SJCRH30 (cell line): ENCODE data around the gene CDHR3. TPM values are rescaled to one million over a fixed set of nuclear protein-coding genes. Genes with fewer than 3 reads are reported as not detected.

ENCODE experiments used
- DNase-seq, 2 experiments: peaks; one replicate each; pipeline ENCODE4 v3.0.0-alpha.2; 2015 to 2020
- H3K27ac ChIP-seq: fragments of 250-450 bp; sonication (Bioruptor Pico); 2 replicates; pipeline ENCODE4 v1.5.1; 2020; ENCODE audit warnings: mild to moderate bottlenecking, moderate library complexity
- H3K27me3 ChIP-seq: fragments of 250-450 bp; sonication (Bioruptor Pico); 2 replicates; pipeline ENCODE4 v1.5.1; 2020; ENCODE audit warnings: mild to moderate bottlenecking, moderate library complexity
- H3K36me3 ChIP-seq: fragments of 250-450 bp; sonication (Bioruptor Pico); 2 replicates; pipeline ENCODE4 v1.5.1; 2020; ENCODE audit warnings: mild to moderate bottlenecking, moderate library complexity
- H3K4me1 ChIP-seq: fragments of 250-450 bp; sonication (Bioruptor Pico); 2 replicates; pipeline ENCODE4 v1.5.1; 2020; ENCODE audit warnings: mild to moderate bottlenecking, moderate library complexity
- H3K4me3 ChIP-seq: fragments of 250-450 bp; sonication (Bioruptor Pico); 2 replicates; pipeline ENCODE4 v1.5.1; 2020; ENCODE audit warnings: mild to moderate bottlenecking, moderate library complexity
- H3K9me3 ChIP-seq: fragments of 250-450 bp; sonication (Bioruptor Pico); replicated peaks from 2 replicates; pipeline ENCODE4 v1.5.1; 2020; ENCODE audit warnings: mild to moderate bottlenecking, moderate library complexity
- total RNA-seq: library from RNA; depleted of rRNA; stranded (reverse); fragments of >200 nt; shearing (Covaris generic); gene quantifications from 2 replicates; pipeline ENCODE4 v1.2.3, GENCODE V29; 2014

Gene CDHR3
- total RNA-seq, 1 experiment from 2014 or later: 1.5 TPM

DNA sequence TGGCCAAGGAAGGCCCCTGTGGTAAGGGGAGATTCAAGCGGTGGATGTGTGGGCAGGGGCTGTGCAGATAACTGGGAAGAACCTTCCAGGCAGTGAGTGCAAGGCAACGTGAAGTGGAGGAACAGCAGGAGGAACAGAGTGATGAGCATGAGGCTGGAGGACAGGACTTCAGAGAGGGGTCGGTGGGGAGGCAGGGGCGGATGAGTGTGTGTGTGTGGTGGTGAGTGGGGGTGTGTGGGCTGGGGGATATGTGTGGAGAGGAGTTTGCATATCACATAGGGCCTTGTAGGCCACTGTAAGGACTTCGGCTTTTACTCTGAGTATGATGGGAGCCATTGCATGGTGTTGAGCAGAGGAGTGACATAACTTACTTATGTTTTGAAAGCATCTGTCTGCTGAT is 75.2 kb downstream of the CDHR3 start:
- no peaks in the 10 kb centered on the region for H3K9me3 ChIP-seq
- DNase-seq: no peak
- H3K4me3 ChIP-seq: no peak overlapping the region
- H3K36me3 ChIP-seq: no peaks in the 10 kb centered on the region
- no peak overlapping the region for H3K27ac ChIP-seq
- peaks cover 12% of the 10 kb centered on the region; the same call in 1 of the 2 replicates for H3K4me1 ChIP-seq
- no peaks in the 10 kb centered on the region for H3K27me3 ChIP-seq

DNA sequence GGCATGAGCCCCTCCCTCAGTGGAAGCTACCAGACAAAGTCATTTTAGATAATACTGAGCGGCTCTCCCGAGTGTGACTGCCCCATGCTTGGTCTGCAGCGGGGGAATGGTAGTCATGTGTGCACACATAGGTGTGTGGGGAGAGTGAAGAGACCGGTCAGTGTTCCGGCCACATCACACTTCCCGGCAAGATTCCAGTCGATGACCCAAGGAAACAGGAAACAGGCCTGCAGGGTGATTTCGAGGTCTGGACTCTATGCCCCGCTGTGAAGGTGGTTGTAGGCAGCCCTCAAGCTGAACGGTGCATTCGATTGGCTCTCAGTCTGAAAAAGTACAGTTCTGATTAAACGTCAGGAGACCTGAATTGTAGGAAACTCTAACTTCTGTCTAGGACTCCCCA is 75.9 kb downstream of the CDHR3 start:
- no peaks in the 10 kb centered on the region for H3K36me3 ChIP-seq
- no peaks in the 10 kb centered on the region for H3K9me3 ChIP-seq
- H3K27ac ChIP-seq: no peak overlapping the region
- H3K4me1 ChIP-seq: peaks cover 12% of the 10 kb centered on the region; the same call in 1 of the 2 replicates
- no peak overlapping the region for H3K4me3 ChIP-seq
- no peaks in the 10 kb centered on the region for H3K27me3 ChIP-seq
- DNase-seq: no peak

DNA sequence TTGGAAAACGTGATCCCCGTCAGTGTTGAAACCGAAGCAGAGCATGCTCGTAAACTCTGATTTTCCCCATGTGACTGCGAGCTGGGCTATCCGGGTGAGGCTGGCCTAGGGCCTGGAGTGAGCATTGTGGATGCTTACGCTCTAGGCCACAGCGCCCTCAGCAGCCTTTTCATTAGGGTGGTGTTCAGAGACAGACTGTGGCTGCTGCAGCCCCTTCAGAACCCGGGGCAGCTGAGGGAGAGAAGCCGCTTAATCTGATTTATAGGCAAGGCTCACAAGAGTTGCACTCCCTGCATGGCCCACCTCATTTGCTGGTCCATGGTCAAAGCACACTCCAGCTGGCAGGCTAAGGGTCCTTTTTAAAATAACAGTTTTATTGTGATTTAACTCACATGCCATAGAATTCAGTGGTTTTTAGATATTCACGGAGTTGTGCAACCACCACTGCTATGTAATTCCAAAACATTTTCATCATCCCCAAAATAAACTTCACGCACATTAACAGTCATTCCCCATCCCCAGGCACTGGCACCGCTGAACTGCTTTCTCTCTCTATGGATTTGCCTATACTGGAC is 76.5 kb downstream of the CDHR3 start:
- Histone ChIP-seq H3K27me3 (no peaks in the 10 kb centered on the region), H3K36me3 (no peaks in the 10 kb centered on the region), H3K27ac (no peak overlapping the region), H3K9me3 (no peaks in the 10 kb centered on the region), H3K4me1 (peaks cover 12% of the 10 kb centered on the region; the same call in 1 of the 2 replicates), H3K4me3 (no peak overlapping the region)
- peak; percentile 68 to 70 for DNase-seq

DNA sequence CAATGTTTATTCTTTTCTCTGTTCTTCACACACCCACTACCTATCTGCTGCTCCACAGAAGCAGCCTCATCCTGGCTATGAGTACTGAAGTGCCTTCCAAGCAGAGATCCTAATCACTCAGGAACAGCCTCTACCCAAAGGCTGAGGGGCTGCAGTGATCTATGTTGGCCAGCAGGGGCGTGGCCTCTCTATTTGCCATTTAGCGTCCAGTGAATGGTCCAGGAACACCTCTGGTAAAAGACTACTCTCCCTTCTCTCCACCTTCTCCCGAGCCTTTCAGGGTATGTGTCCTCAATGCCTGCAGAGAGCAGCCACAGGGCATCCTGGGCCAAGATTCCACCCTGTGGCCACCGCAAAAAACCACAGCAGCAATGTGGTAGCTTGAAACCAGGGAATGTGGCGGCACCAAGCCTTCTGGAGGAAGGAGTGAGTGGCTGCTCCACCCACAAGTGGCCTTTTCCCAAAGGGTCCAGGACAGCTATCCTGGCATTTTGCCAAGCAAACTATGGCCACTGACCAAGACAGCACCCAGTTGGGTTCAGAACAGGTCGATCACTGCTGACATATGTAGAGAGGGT is 78.2 kb downstream of the CDHR3 start:
- Histone ChIP-seq H3K27ac (no peak overlapping the region), H3K9me3 (no peaks in the 10 kb centered on the region), H3K4me1 (peaks cover 12% of the 10 kb centered on the region; the same call in 1 of the 2 replicates), H3K27me3 (no peaks in the 10 kb centered on the region), H3K36me3 (no peaks in the 10 kb centered on the region), H3K4me3 (no peak overlapping the region)
- peak; percentile 52 to 75 for DNase-seq

DNA sequence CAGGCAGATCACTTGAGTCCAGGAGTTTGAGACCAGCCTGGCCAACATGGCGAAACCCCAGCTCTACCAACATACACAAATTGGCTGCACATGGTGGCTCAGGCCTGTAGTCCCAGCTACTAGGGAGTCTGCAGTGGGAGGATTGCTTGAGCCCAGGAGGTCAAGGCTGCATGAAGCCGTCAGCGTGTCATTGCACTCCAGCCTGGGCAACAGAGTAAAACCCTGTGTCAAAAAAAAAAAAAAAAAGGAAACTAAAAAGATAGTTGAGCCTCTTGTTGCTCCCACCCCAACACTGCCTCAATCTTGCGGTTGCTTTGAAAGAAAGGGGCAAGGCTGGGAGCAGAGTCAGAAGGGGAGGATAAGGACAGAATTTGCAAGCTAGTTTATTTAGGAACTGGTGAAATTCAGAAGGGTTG is 79.1 kb downstream of the CDHR3 start:
- Histone ChIP-seq H3K9me3 (no peaks in the 10 kb centered on the region), H3K36me3 (no peaks in the 10 kb centered on the region), H3K4me1 (peaks cover 12% of the 10 kb centered on the region; the same call in 1 of the 2 replicates), H3K27ac (no peak overlapping the region), H3K27me3 (no peaks in the 10 kb centered on the region), H3K4me3 (no peak overlapping the region)
- no peak for DNase-seq

DNA sequence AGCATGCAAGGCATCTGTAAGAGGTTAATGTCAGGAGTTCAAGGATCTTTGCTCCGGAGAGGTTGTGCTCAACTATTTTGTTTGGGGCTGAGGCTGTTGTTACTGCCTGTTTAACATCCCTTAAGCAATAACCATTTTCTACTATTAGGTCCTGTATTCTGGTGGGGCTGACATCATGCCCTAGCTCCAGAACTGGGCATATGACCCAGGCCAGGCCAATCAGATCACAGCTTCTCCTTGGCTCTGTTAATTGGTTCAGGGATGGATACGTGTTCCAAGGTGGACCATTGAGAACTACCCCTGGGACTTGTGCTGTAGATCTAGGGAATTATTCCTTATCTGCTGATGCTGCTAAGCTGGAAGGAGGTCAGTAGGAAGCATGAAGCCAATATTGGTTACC is 82.1 kb downstream of the CDHR3 start:
- Histone ChIP-seq H3K27ac (no peak overlapping the region), H3K27me3 (peaks cover 8% of the 10 kb centered on the region; the same call in 1 of the 2 replicates), H3K4me3 (no peak overlapping the region), H3K36me3 (no peaks in the 10 kb centered on the region), H3K4me1 (peaks cover 8% of the 10 kb centered on the region; the same call in 1 of the 2 replicates), H3K9me3 (no peaks in the 10 kb centered on the region)
- no peak for DNase-seq

DNA sequence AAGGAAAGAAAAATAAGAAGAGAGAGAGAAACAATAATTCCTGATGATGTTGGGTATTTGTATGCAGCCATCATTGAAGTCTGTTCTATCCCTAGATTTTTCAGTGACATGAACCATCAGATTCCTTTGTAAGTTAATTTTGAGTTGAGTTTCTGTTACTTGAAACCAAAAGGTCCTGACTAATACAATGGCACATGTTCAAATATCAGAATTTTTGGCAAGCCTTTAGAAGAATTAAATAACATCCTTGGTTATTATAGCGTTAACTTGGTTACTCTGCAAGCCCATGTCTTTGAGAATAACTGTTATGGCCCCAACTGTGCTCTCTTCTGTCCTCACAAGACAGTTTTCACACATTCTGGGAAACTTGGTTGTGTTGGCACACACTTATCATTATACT is 82.5 kb downstream of the CDHR3 start:
- no peaks in the 10 kb centered on the region for H3K36me3 ChIP-seq
- no peak overlapping the region for H3K27ac ChIP-seq
- DNase-seq: no peak
- H3K4me3 ChIP-seq: no peak overlapping the region
- H3K27me3 ChIP-seq: peaks cover 8% of the 10 kb centered on the region; the same call in 1 of the 2 replicates
- no peaks in the 10 kb centered on the region for H3K9me3 ChIP-seq
- H3K4me1 ChIP-seq: peaks cover 4% of the 10 kb centered on the region; the same call in 1 of the 2 replicates

DNA sequence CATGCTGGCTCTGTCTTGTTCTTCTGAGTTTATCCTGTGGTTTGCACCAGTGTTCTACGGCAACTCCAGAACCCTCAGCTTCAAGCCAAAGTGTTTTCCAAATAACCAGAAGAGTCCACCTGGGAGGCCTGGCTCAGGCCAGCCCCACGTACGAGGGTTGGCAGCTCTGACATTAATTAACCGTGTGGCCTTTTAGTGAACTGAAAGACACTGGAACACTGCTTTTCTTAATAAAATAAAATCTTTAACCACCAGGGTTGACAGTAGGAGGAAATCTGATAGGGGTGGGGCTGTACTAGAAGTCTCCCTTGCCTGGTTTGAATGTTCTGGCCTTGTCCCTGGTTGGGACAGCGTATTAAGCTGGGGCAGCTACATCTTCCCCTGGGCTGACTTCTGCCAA is 84.1 kb downstream of the CDHR3 start:
- peaks cover 3% of the 10 kb centered on the region; the same call in 1 of the 2 replicates for H3K4me1 ChIP-seq
- peaks cover 8% of the 10 kb centered on the region; the same call in 1 of the 2 replicates for H3K27me3 ChIP-seq

DNA sequence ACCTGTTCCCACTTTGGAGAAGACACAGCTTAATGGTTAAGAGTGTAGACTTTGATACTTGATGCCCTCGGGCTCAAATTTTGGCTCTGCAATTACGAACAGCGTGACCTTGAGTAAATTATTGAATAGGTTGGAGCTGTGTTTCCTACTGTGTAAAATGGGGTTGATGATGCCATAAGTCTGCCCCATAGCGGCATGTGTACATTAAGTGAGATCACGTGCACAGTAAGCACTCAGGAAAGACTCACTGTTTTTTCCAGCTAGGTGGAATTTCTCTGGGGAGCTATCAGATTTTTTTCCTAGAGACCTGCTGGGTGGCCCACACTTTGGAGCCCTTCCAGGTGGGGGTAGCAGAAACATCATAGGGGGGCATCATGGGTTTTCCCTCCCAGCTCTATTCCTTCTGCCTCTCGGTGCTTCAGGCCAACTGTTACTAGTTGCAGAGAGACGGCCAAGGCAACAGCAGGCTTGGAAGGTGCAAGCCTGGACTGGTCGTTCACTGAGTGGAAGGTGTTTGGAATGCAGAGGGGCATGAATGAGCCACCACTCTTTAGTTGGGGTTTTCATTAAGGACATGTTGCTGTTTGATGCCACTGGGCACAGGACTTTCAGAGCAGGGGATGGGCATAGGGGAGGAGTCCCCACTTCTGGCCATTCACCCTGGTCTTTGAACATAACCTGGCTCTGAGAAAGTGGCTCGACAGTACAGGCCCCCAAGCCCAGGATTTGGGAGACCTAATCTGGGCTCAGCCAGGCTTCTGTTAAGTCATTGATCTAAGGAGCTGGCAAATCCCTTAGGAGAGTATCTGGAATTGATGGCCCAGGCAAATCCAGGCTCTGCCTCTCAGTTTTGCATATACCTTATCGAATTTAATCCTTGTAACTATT is 85.0 kb downstream of the CDHR3 start:
- peaks cover 8% of the 10 kb centered on the region; the same call in 1 of the 2 replicates for H3K27me3 ChIP-seq

More for the DNA sequence above, 84.1 kb downstream of the CDHR3 start:
- Histone ChIP-seq H3K36me3 (no peaks in the 10 kb centered on the region), H3K27ac (no peak overlapping the region), H3K9me3 (no peaks in the 10 kb centered on the region; the same call in 1 of the 2 replicates), H3K4me3 (no peak overlapping the region)
- DNase-seq: no peak

DNA sequence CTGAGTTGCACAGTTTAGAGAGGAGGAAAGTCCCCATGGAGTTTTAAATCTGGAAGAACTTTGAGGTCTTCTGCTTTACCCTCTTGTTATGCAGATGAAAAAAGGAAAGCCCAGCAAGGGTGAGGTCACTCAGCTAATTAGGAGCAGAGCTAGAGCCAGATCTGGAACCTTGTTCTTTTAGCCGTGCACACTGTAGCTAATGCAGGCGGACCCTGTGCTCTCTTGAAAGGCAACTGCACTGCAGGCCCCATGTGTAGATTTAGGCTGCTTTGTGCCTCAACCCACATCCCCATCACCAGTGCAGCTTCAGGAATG is 85.6 kb downstream of the CDHR3 start:
- Histone ChIP-seq H3K27ac (no peak overlapping the region), H3K9me3 (no peaks in the 10 kb centered on the region; the same call in 1 of the 2 replicates), H3K4me3 (no peak overlapping the region), H3K36me3 (no peaks in the 10 kb centered on the region), H3K4me1 (peaks cover 6% of the 10 kb centered on the region; the same call in 1 of the 2 replicates), H3K27me3 (peaks cover 8% of the 10 kb centered on the region; the same call in 1 of the 2 replicates)
- no peak for DNase-seq

More for the DNA sequence above, 85.0 kb downstream of the CDHR3 start:
- H3K36me3 ChIP-seq: no peaks in the 10 kb centered on the region
- H3K4me3 ChIP-seq: no peak overlapping the region
- H3K27ac ChIP-seq: no peak overlapping the region
- no peaks in the 10 kb centered on the region; the same call in 1 of the 2 replicates for H3K9me3 ChIP-seq
- DNase-seq: no peak
- H3K4me1 ChIP-seq: peaks cover 6% of the 10 kb centered on the region; the same call in 1 of the 2 replicates

DNA sequence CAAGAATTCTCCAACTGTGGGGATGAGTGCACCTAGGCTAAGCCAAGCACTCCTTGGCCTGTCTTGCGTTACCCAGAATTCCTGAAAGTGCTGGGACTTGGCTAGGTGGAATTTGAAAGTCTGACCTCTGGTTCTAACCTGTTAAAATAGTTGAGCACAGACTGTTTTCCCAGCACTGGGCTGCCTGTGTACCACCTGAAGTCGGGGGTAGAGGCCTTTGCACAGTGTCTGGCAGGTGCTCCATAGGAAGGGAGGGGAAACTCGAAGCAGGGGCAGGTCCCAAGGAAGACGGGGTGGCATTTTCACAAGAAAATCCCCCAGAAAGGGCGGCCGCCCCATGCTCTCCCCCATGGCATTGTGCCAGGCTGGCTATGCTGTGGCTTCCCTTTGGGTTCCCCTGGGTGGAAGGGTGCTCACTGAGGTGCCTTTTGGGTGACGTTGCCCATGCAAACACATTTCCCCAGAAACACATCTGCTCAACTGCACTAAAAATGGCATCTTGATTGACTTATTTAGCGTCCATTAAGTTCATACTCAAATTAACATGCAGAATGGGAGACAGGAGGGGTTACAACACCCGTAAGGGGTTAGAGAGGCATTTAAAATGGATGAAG is 86.2 kb downstream of the CDHR3 start:
- DNase-seq: no peak
- peaks cover 8% of the 10 kb centered on the region; the same call in 1 of the 2 replicates for H3K27me3 ChIP-seq
- H3K9me3 ChIP-seq: no peaks in the 10 kb centered on the region; the same call in 1 of the 2 replicates
- no peaks in the 10 kb centered on the region for H3K36me3 ChIP-seq
- H3K27ac ChIP-seq: no peak overlapping the region
- H3K4me3 ChIP-seq: no peak overlapping the region
- peaks cover 6% of the 10 kb centered on the region; the same call in 1 of the 2 replicates for H3K4me1 ChIP-seq

DNA sequence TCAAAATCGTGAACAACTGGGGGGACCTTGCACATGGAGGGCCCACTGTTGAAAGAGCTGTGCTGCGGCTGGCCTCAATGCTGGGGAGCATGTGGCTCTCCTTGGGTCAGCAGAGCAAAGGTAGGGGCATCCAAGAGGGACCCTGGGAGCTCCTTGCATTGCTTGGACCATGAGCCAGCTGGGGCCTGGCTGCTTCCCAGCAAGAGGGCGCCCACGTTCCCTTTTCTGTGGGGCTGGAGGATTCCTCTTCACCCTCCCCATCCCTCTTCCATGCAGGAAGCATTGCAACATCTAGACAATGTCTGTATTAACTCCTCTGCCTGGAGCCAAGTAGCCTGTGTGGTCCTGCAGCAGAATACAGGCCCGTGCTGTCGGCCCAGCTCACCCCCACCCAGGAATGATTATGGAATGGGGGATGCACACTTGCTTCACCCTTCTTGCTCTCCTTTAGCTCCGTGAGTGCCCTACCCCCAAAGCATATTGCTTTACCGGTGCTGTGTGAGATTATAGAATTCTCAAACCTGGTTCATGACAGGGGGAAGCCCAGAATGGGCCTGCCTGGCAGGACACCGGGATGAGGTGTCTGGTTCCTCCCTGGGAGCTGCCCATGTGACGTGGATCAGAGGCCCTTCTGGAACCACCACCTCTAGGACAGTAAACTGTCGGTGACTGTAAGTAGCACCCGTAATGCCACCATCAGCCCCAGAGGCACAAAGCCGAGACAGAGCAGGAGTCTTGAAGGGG is 87.1 kb downstream of the CDHR3 start:
- peaks cover 6% of the 10 kb centered on the region; the same call in 1 of the 2 replicates for H3K4me1 ChIP-seq
- H3K9me3 ChIP-seq: no peaks in the 10 kb centered on the region; the same call in 1 of the 2 replicates
- no peak for DNase-seq
- H3K4me3 ChIP-seq: no peak overlapping the region
- H3K27ac ChIP-seq: no peak overlapping the region
- peaks cover 8% of the 10 kb centered on the region; the same call in 1 of the 2 replicates for H3K27me3 ChIP-seq
- no peaks in the 10 kb centered on the region for H3K36me3 ChIP-seq

DNA sequence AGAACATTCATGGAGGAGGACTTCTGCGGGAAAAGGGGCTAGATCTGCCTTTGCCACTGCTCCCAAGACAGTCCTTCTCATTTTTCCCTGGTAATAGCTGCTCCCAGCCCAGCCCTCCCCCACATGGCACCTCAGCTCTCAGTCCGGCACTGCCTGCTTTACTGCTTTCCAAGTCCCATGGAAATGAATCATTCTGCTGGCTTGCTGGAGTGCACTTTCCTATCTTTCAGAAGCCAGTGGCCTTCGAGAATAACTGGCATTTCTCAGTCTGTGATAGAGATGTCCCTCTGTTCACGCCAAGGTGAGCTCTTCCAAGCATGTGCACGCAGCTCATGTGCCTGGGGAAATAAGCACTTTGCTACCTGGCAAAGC is 87.7 kb downstream of the CDHR3 start:
- peaks cover 6% of the 10 kb centered on the region; the same call in 1 of the 2 replicates for H3K4me1 ChIP-seq
- no peak overlapping the region for H3K27ac ChIP-seq
- H3K4me3 ChIP-seq: no peak overlapping the region
- no peaks in the 10 kb centered on the region; the same call in 1 of the 2 replicates for H3K9me3 ChIP-seq
- no peak for DNase-seq
- peaks cover 8% of the 10 kb centered on the region; the same call in 1 of the 2 replicates for H3K27me3 ChIP-seq
- no peaks in the 10 kb centered on the region for H3K36me3 ChIP-seq

DNA sequence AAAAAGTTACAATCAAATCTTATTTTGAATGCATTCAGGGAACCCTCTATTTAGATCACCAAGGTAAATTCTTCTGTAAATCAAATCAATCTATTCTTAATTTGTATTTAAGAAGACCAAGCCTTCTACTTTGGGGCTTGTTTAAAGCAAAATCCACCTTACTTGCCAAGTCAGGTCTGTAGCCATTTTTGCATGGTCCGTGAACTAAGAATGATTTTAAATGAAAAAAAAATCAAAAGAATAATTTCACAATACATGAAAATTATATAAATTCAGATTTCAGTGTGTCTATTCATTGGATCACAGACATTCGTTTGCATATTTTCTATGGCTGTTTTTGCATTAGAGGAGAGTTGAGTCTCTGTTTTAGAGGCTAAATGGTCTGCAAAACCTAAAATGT is 89.6 kb downstream of the CDHR3 start:
- peaks cover 8% of the 10 kb centered on the region; the same call in 1 of the 2 replicates for H3K27me3 ChIP-seq
- no peak for DNase-seq

More for the DNA sequence above, 89.6 kb downstream of the CDHR3 start:
- Histone ChIP-seq H3K4me1 (peaks cover 4% of the 10 kb centered on the region; the same call in 1 of the 2 replicates), H3K9me3 (no peaks in the 10 kb centered on the region; the same call in 1 of the 2 replicates), H3K27ac (no peak overlapping the region), H3K4me3 (no peak overlapping the region), H3K36me3 (no peaks in the 10 kb centered on the region)
